Chondrocyte (in vitro differentiated cells): ENCODE data around the gene SLC66A2. TPM values are rescaled to one million over a fixed set of nuclear protein-coding genes. Genes with fewer than 3 reads are reported as not detected.

Source experiments
- DNase-seq: peaks from one replicate; pipeline ENCODE4 v3.0.0; 2021; ENCODE audit warnings: mixed read lengths, low spot score
- H3K27ac Mint-ChIP-seq: one replicate; pipeline ENCODE4 v1.8.0; 2021; ENCODE audit warnings: mild to moderate bottlenecking, moderate library complexity, mixed read lengths; ENCODE audit not compliant: unreplicated experiment
- H3K27me3 Mint-ChIP-seq: 2 replicates; pipeline ENCODE4 v1.8.0; 2021; ENCODE audit warnings: low read depth, mixed read lengths
- H3K36me3 Mint-ChIP-seq: 2 replicates; pipeline ENCODE4 v1.8.0; 2021; ENCODE audit warnings: low read depth, mixed read lengths
- H3K4me1 Mint-ChIP-seq: 2 replicates; pipeline ENCODE4 v1.8.0; 2021; ENCODE audit warnings: low read depth, mild to moderate bottlenecking, mixed read lengths
- H3K4me3 Mint-ChIP-seq: one replicate; pipeline ENCODE4 v1.8.0; 2021; ENCODE audit warnings: mild to moderate bottlenecking, moderate library complexity, mixed read lengths; ENCODE audit not compliant: unreplicated experiment
- H3K9me3 Mint-ChIP-seq: 2 replicates; pipeline ENCODE4 v1.8.0; 2021; ENCODE audit warnings: low read depth, mixed read lengths
- total RNA-seq: library from RNA; stranded (reverse); gene quantifications from 3 replicates; pipeline ENCODE4 v1.2.1, GENCODE V29; 2021
- TF ChIP-seq, protein P1 (sequence below): fragments of 200-600 bp; sonication (generic); IDR thresholded peaks from 2 replicates; pipeline ENCODE4 v1.5.0; 2021; ENCODE audit warnings: antibody characterized with exemption, mild to moderate bottlenecking, moderate library complexity

Gene SLC66A2
- total RNA-seq, 1 donor from 2014 or later, result 27.6 TPM

DNA sequence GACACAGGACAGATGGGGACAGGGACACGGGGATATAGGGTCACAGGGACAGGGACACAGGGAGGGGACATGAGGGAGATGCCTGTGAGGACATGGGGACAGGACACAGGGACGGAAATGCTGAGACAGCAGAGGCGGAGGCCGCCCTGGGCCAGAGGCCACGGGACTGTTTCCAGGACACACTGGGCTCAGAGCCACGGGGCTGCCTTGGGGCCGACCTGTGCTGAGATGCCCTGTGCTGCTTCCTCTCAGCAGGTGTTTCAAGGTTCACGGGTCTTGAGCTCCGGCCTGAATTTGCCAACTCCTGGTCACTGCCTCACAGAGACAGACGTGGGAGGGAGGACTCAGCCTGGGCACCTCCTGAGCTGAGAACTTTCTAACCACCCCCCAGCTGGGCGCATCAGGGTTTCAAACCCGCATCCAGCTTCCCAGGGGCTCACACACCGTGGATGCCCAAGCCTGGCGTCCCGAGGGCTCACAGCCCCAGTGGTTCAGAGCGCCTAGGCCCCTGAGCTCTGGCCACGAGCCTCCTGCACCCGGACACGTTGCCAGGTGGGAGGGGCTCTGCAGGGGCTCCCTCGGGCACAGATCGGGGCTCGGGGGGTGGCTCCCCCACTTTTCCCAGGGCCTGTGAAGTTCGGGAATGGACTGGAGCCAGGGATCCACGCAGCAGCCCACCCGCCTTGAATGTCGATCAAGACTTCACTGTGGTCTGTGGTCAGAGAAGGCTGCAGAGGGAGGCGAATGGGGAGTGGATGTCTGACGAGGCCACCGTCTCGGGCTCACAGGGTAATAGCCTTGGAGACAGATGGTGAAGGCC lies 64.1 kb downstream of the SLC66A2 start:
- peak; percentile 75 for DNase-seq
- TF ChIP-seq, protein P1, sequence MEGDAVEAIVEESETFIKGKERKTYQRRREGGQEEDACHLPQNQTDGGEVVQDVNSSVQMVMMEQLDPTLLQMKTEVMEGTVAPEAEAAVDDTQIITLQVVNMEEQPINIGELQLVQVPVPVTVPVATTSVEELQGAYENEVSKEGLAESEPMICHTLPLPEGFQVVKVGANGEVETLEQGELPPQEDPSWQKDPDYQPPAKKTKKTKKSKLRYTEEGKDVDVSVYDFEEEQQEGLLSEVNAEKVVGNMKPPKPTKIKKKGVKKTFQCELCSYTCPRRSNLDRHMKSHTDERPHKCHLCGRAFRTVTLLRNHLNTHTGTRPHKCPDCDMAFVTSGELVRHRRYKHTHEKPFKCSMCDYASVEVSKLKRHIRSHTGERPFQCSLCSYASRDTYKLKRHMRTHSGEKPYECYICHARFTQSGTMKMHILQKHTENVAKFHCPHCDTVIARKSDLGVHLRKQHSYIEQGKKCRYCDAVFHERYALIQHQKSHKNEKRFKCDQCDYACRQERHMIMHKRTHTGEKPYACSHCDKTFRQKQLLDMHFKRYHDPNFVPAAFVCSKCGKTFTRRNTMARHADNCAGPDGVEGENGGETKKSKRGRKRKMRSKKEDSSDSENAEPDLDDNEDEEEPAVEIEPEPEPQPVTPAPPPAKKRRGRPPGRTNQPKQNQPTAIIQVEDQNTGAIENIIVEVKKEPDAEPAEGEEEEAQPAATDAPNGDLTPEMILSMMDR, result no peak
- Mint-ChIP-seq H3K27me3 (no peaks in the 10 kb centered on the region), H3K27ac (no peak overlapping the region), H3K4me3 (no peak overlapping the region), H3K4me1 (no peaks in the 10 kb centered on the region), H3K9me3 (peaks cover 37% of the 10 kb centered on the region), H3K36me3 (peaks cover under 1% of the 10 kb centered on the region)

DNA sequence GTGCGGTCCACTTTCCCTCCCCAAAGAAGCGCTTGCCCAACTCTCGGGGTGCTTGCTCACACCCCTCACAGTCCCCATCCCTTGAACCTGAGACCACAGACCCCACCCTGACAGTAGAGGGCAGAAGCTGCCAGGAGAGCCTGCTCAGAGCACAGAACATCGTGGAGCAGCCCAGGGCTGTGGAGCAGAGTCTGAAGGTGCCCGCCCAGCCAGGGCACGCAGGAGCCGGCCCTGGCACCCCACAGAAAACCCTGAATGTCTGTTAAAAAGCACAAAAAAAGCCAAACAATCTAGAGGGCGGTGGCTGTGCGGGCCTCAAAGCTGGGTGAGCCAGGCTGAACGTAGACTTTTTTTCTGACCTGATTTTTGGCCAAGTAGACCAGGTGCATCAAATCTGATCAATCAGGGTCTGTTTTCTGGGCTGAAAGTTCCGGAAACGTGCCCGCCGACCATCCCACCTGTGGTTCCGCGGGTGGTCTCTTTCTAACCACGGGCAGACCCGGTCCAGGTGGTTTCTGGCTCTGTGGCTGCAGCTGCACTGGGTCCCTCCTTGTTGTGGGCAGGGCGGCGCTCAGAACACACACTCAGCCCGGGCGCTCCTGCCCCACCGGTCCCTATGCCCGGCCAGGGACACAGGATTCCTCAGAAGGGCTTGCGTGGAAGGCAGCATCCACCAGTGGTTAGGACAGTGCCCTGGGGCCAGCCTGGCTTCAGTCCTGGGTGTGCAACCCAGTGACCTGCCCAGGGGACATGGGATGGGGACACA lies 66.3 kb downstream of the SLC66A2 start:
- DNase-seq, result peak; percentile 80
- no peak overlapping the region for H3K27ac Mint-ChIP-seq
- TF ChIP-seq, protein P1, result no peak
- H3K4me1 Mint-ChIP-seq, result no peaks in the 10 kb centered on the region
- no peaks in the 10 kb centered on the region for H3K27me3 Mint-ChIP-seq
- no peak overlapping the region for H3K4me3 Mint-ChIP-seq
- H3K9me3 Mint-ChIP-seq, result peaks cover 20% of the 10 kb centered on the region
- no peaks in the 10 kb centered on the region for H3K36me3 Mint-ChIP-seq

DNA sequence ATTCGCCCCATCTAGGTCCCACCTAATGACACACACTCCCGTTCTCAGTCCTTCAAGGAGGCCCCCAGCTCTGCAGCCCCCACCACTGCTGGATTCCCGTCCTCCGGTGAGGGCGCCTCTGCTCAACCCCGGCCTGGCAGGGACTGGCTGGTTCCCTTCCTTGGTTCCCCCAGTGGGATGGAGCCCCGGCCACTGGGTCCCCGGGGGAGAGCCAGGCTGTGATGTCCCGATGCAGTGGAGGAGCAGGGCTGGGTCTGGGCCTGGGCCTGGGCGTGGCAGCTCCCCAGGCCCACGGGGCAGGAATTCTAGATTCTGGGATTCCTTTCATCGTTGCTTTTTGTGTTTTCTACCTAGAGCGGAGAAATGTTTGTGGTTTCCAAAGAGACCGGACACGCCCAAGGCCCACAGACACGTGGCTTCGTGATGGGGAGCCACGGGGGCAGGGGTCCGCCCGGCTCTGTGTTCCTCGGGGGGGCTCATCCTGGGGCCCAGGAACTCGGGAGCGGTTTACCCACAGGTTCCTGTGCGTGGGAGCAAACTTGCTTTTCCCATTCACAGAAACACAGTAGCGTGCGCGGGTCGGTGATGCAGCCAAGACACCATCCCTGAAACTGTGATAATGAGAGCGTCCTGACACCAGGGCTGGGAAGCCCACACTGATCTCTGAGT lies 67.0 kb downstream of the SLC66A2 start:
- TF ChIP-seq, protein P1, result no peak
- Mint-ChIP-seq H3K9me3 (peaks cover 20% of the 10 kb centered on the region), H3K4me1 (no peaks in the 10 kb centered on the region), H3K27ac (no peak overlapping the region), H3K4me3 (no peak overlapping the region), H3K27me3 (no peaks in the 10 kb centered on the region), H3K36me3 (no peaks in the 10 kb centered on the region)
- peak; percentile 80 for DNase-seq

DNA sequence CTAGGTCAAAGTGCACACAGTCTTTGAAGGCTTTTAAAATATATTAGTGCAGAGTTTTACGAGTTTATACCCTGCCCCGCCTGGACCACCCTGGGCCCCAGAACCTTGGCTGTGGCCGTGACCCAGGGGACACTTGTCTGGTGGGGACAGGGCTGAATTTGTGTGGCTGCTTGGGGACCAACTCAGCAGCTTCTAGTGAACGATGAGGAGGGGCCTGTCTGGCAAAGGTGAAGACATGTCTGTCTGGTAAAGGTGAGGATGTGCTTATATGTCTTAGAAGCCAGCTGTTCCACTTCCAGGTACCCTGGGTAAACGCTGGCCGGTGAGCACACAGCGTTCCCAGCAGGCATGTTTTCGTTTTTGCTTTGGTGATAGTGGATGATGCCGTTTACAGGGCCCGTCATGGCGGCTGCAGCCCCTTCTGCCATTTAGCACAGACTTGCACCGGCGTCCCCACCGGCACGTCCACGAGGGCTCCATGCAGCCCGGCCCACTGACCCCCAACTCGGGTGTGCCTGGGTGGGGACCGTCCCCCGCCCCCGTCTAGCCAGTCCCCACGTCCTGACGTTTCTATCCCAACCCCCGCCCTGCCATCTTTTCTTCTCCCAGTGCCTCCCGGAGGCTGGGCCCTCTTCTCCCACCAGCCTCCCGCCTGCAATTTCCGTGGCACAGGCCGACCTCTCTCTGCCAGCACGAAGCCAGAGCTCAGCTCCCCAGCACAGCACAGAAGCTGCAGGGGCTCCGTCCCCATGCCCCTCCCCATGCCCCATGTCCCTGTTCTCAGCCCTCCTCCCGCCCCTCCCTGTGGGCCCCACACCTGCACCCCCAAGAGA lies 67.8 kb downstream of the SLC66A2 start:
- TF ChIP-seq, protein P1, result no peak
- peak; percentile 87 for DNase-seq
- H3K36me3 Mint-ChIP-seq, result no peaks in the 10 kb centered on the region
- no peaks in the 10 kb centered on the region for H3K27me3 Mint-ChIP-seq
- H3K9me3 Mint-ChIP-seq, result peaks cover 17% of the 10 kb centered on the region
- no peak overlapping the region for H3K4me3 Mint-ChIP-seq
- H3K27ac Mint-ChIP-seq, result no peak overlapping the region
- no peaks in the 10 kb centered on the region for H3K4me1 Mint-ChIP-seq
